Loucy (cell line): ENCODE results near the gene PPP1CB.
"Not testable (repeated sequence)": the region's sequence is repeated elsewhere in the genome, so short reads cannot be mapped to it uniquely, and the experiment has no call there.

Experiments used
- H2AFZ ChIP-seq: fragments of 200-600 bp; sonication (generic); 2 replicates; pipeline ENCODE4 v1.6.0; 2016; ENCODE audit warnings: antibody characterized with exemption, mild to moderate bottlenecking, low read length, moderate library complexity
- H3F3A ChIP-seq: fragments of 200-600 bp; 2 replicates; pipeline ENCODE4 v1.6.0; 2016; ENCODE audit warnings: antibody characterized with exemption, low read depth, mild to moderate bottlenecking
- H3K27me3 ChIP-seq: fragments of 200-600 bp; sonication (generic); 2 replicates; pipeline ENCODE4 v1.6.1; 2014; ENCODE audit warnings: low read length, mild to moderate bottlenecking; ENCODE audit not compliant: insufficient read depth, poor library complexity, severe bottlenecking
- H3K36me3 ChIP-seq: fragments of 200-600 bp; sonication (generic); 2 replicates; pipeline ENCODE4 v1.6.1; 2016; ENCODE audit warnings: low read length; ENCODE audit not compliant: insufficient read depth
- H3K4me1 ChIP-seq: fragments of 200-600 bp; sonication (generic); 2 replicates; pipeline ENCODE4 v1.5.1; 2014; ENCODE audit warnings: low read length, mild to moderate bottlenecking; ENCODE audit not compliant: insufficient read depth, poor library complexity, severe bottlenecking
- H3K4me2 ChIP-seq: fragments of 200-600 bp; sonication (generic); 2 replicates; pipeline ENCODE4 v1.6.0; 2014; ENCODE audit warnings: antibody characterized with exemption, low read length, low read depth, mild to moderate bottlenecking; ENCODE audit not compliant: poor library complexity, severe bottlenecking
- H3K4me3 ChIP-seq: fragments of 200-600 bp; sonication (generic); 2 replicates; pipeline ENCODE4 v1.5.1; 2014; ENCODE audit warnings: low read length, mild to moderate bottlenecking, mixed read lengths; ENCODE audit not compliant: poor library complexity, severe bottlenecking
- H3K79me2 ChIP-seq: fragments of 200-600 bp; sonication (generic); 2 replicates; pipeline ENCODE4 v1.6.1; 2014; ENCODE audit warnings: low read length; ENCODE audit not compliant: insufficient read depth
- H3K9ac ChIP-seq: fragments of 200-600 bp; sonication (generic); 2 replicates; pipeline ENCODE4 v1.6.0; 2014; ENCODE audit warnings: mild to moderate bottlenecking, low read depth, low read length, moderate library complexity; ENCODE audit not compliant: poor library complexity, severe bottlenecking
- H3K9me2 ChIP-seq: fragments of 200-600 bp; sonication (generic); replicated peaks from 2 replicates; pipeline ENCODE4 v1.6.1; 2016; ENCODE audit warnings: low read depth, low read length, mixed read lengths
- H3K9me3 ChIP-seq: fragments of 200-600 bp; sonication (generic); 2 replicates; pipeline ENCODE4 v1.6.1; 2014; ENCODE audit warnings: mild to moderate bottlenecking, antibody characterized with exemption, low read length, low read depth; ENCODE audit not compliant: insufficient read depth
- H4K20me1 ChIP-seq: fragments of 200-600 bp; sonication (generic); 2 replicates; pipeline ENCODE4 v1.6.0; 2014; ENCODE audit warnings: antibody characterized with exemption, low read length, mild to moderate bottlenecking; ENCODE audit not compliant: insufficient read depth, poor library complexity, severe bottlenecking
- CTCF ChIP-seq: fragments of 200-600 bp; sonication (generic); conservative IDR thresholded peaks from 2 replicates; pipeline ENCODE4 v1.5.1; 2014; ENCODE audit warnings: mild to moderate bottlenecking, antibody characterized with exemption, low read length
- EZH2phosphoT487 ChIP-seq: fragments of 200-600 bp; IDR thresholded peaks from 2 replicates; pipeline ENCODE4 v1.6.1; 2018; ENCODE audit warnings: antibody characterized with exemption, mild to moderate bottlenecking, moderate library complexity, borderline replicate concordance

The PPP1CB gene

DNA sequence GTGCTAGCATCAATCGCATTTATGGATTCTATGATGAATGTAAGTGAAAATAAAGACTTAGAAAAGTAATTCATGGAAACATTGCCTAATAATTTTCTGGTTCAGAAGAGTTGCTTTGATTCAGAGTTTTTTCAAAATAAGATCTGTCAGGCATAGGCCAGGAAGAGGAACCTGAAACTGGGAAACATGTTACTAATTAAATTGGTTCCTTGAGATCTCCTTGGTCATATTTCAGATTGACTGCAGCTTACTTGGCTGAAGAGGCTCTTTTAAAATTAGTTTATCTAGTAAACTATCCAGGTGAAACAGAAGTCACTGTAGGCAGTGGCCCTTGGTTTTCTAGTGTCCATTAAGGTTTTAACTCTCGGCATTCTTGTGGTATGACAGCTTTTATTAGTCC is 27.4 kb downstream of the PPP1CB start:
- no peaks in the 10 kb centered on the region for H3K9me3 ChIP-seq
- H3K4me1 ChIP-seq = no peaks in the 10 kb centered on the region
- peaks cover 74% of the 10 kb centered on the region for H3K36me3 ChIP-seq
- peaks cover 57% of the 10 kb centered on the region for H4K20me1 ChIP-seq
- H2AFZ ChIP-seq = no peak overlapping the region
- H3K79me2 ChIP-seq = peaks cover 49% of the 10 kb centered on the region
- no peaks in the 10 kb centered on the region for H3K9me2 ChIP-seq
- no peak overlapping the region for H3K4me3 ChIP-seq
- no peaks in the 10 kb centered on the region for H3K27me3 ChIP-seq
- TF ChIP-seq CTCF = no peak
- no peak for TF ChIP-seq EZH2phosphoT487
- no peaks in the 10 kb centered on the region for H3F3A ChIP-seq
- H3K9ac ChIP-seq = no peak overlapping the region
- no peak overlapping the region for H3K4me2 ChIP-seq

GRCh38 chr2:28780496-28780895 is 28.9 kb downstream of the PPP1CB start:
- H3K4me3 ChIP-seq = no peak overlapping the region
- peaks cover 89% of the 10 kb centered on the region for H3K36me3 ChIP-seq

GRCh38 chr2:28782423-28782822 is 30.8 kb downstream of the PPP1CB start:
- H3K4me2 ChIP-seq = no peak overlapping the region
- H4K20me1 ChIP-seq = peaks cover 23% of the 10 kb centered on the region
- no peak overlapping the region for H3K4me3 ChIP-seq
- H3K4me1 ChIP-seq = no peaks in the 10 kb centered on the region
- H3K27me3 ChIP-seq = no peaks in the 10 kb centered on the region
- H3K36me3 ChIP-seq = peaks cover 94% of the 10 kb centered on the region
- no peak overlapping the region for H2AFZ ChIP-seq
- no peaks in the 10 kb centered on the region for H3K9me3 ChIP-seq
- H3K9ac ChIP-seq = no peak overlapping the region
- H3F3A ChIP-seq = no peaks in the 10 kb centered on the region
- H3K79me2 ChIP-seq = peaks cover 14% of the 10 kb centered on the region; the same call in 1 of the 2 replicates
- no peak for TF ChIP-seq EZH2phosphoT487
- no peak for TF ChIP-seq CTCF
- H3K9me2 ChIP-seq = no peaks in the 10 kb centered on the region

More at GRCh38 chr2:28780496-28780895, 28.9 kb downstream of the PPP1CB start:
- Histone ChIP-seq H2AFZ (no peak overlapping the region), H3K9me3 (no peaks in the 10 kb centered on the region), H3K4me1 (no peaks in the 10 kb centered on the region), H3K9ac (no peak overlapping the region), H3K27me3 (no peaks in the 10 kb centered on the region), H3K79me2 (peaks cover 34% of the 10 kb centered on the region), H4K20me1 (peaks cover 43% of the 10 kb centered on the region), H3F3A (no peaks in the 10 kb centered on the region), H3K4me2 (no peak overlapping the region), H3K9me2 (no peaks in the 10 kb centered on the region)
- TF ChIP-seq CTCF = no peak
- no peak for TF ChIP-seq EZH2phosphoT487

- H3K9me2 ChIP-seq, H3K4me1 ChIP-seq, H3K4me2 ChIP-seq, H4K20me1 ChIP-seq, H2AFZ ChIP-seq, H3K4me3 ChIP-seq, H3F3A ChIP-seq, H3K27me3 ChIP-seq, H3K9me3 ChIP-seq, H3K79me2 ChIP-seq, H3K9ac ChIP-seq: not testable (repeated sequence)
- peaks cover 92% of the 10 kb centered on the region for H3K36me3 ChIP-seq
Observed at GRCh38 chr2:28784570-28784969, 32.9 kb downstream of the PPP1CB start.
